Common myeloid progenitor, CD34-positive (primary cell): ENCODE measurements around the gene CANT1.

Experiments
- CTCF ChIA-PET: fragments of 350-600 bp; sonication (Branson Sonifier 250); formaldehyde crosslinking; loops from one replicate; lab custom pipeline; 2021; ENCODE audit warnings: antibody characterized with exemption; lab: Charles Lee
- POLR2A ChIA-PET: fragments of 350-600 bp; sonication (Branson Sonifier 250); formaldehyde crosslinking; loops from one replicate; lab custom pipeline; 2021; ENCODE audit warnings: antibody characterized with exemption; lab: Charles Lee
- DNase-seq, 3 donors: peaks; one replicate each; pipeline versions ENCODE4 v3.0.0 to v3.0.0-alpha.2; 2013
- H3K27ac ChIP-seq, 2 experiments: 1 replicate in 1 of 2; 2 replicates in 1 of 2; pipeline ENCODE4 v1.7.0; 2013; ENCODE audit warnings: inconsistent platforms in 2 of 2, low read length in 2 of 2, mild to moderate bottlenecking in 2 of 2, low read depth in 1 of 2, moderate library complexity in 1 of 2; ENCODE audit not compliant: severe bottlenecking in 2 of 2, insufficient read depth in 1 of 2, poor library complexity in 1 of 2
- H3K27me3 ChIP-seq, 5 experiments: replicated peaks in 2 of 5; 1 replicate in 3 of 5; 2 replicates in 2 of 5; pipeline versions ENCODE4 v1.6.1 to v1.7.0; 2013; ENCODE audit warnings: low read length in 4 of 5, mild to moderate bottlenecking in 2 of 5, moderate library complexity in 2 of 5, inconsistent platforms in 1 of 5; ENCODE audit not compliant: insufficient read depth in 5 of 5, control insufficient read depth in 4 of 5
- H3K36me3 ChIP-seq, 4 experiments: 1 replicate in 2 of 4; 2 replicates in 2 of 4; pipeline versions ENCODE4 v1.6.1 to v1.7.0; 2013; ENCODE audit warnings: low read length in 3 of 4, control low read depth in 1 of 4, mild to moderate bottlenecking in 1 of 4; ENCODE audit not compliant: control insufficient read depth in 4 of 4, insufficient read depth in 4 of 4
- H3K4me1 ChIP-seq, 4 experiments: 1 replicate in 3 of 4; 2 replicates in 1 of 4; pipeline versions ENCODE4 v1.6.1 to v1.7.1; 2013; ENCODE audit warnings: low read length in 3 of 4, mild to moderate bottlenecking in 3 of 4, control low read depth in 1 of 4, inconsistent platforms in 1 of 4, moderate library complexity in 1 of 4; ENCODE audit not compliant: control insufficient read depth in 4 of 4, insufficient read depth in 4 of 4; ENCODE audit errors: control extremely low read depth in 1 of 4
- H3K4me3 ChIP-seq, 7 experiments: 1 replicate in 4 of 7; 2 replicates in 3 of 7; pipeline versions ENCODE4 v1.5.1 to v1.7.0; 2013; ENCODE audit warnings: mild to moderate bottlenecking in 7 of 7, low read length in 6 of 7, moderate library complexity in 6 of 7, inconsistent platforms in 2 of 7, low read depth in 2 of 7, control low read depth in 1 of 7; ENCODE audit not compliant: insufficient read depth in 4 of 7, control insufficient read depth in 1 of 7; ENCODE audit errors: extremely low read depth in 1 of 7
- H3K9me3 ChIP-seq, 5 experiments: 1 replicate in 4 of 5; 2 replicates in 1 of 5; pipeline versions ENCODE4 v1.6.1 to v1.7.1; 2013; ENCODE audit warnings: low read length in 4 of 5, mild to moderate bottlenecking in 2 of 5, inconsistent platforms in 1 of 5, low read depth in 1 of 5, moderate library complexity in 1 of 5; ENCODE audit not compliant: control insufficient read depth in 4 of 5, insufficient read depth in 2 of 5; ENCODE audit errors: control extremely low read depth in 1 of 5
- WGBS: methylation state at CpG from one replicate; pipeline ENCODE4 v1.1.5; 2013; ENCODE audit not compliant: insufficient coverage; 5-methylcytosine and 5-hydroxymethylcytosine counted together

CANT1 gene

GRCh38 chr17:78993981-78994671 lies 15.4 kb downstream of the CANT1 start:
- peaks cover 0 to 2% (median 0%) of the 10 kb centered on the region in 4 experiments for H3K4me1 ChIP-seq
- CTCF ChIA-PET, result interaction anchor here (0.9 to 1.7 kb wide), 8 partner anchors 9 to 93 kb away, joined by 3 to 4 read pairs (median 4); no protein-coding TSS in a partner anchor
- peaks cover 5 to 88% (median 69%) of the 10 kb centered on the region in 4 experiments for H3K36me3 ChIP-seq
- H3K27me3 ChIP-seq, result no peaks in the 10 kb centered on the region
- no peaks in the 10 kb centered on the region for H3K9me3 ChIP-seq
- WGBS, result 94% methylated on average over 18 of the region's 22 CpGs
- no peak for DNase-seq
- POLR2A ChIA-PET, result no interaction called here
- no peak overlapping the region for H3K4me3 ChIP-seq
- H3K27ac ChIP-seq, result no peak overlapping the region

DNA sequence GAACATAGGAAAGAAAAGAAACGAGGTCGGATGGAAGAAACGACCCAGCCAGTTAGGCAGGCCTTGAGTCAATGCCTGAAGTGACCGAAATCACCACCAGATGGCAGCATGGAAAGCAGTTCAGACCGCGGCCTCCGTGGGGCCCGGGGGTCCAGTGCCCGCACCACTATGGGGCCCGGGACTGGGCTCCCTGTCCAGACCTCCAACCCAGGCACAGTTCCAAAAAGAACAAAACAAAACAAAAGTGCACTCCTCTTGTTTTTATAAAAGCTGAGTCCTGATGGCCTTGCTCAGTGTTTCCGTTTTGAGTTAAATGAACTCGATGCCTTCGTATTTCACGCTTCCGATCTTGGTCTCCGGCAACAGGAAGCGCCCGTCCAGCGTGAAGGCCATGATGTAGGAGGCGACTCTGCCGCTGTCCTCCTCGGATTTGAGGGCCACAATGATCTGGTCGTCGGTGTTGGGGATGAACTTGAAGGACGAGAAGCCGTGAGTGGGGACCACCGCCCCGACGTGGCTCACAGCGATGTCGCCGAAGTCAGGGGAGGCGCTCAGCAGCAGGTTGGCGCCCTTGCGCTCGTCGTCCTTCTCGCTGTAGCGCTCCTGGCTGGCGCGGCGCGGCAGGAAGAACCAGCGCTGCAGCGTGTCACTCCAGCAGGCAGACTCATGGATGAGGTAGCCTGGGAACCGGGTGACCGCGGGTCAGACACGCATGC lies 16.2 kb downstream of the CANT1 start:
- H3K9me3 ChIP-seq, result no peaks in the 10 kb centered on the region
- DNase-seq, result peak; percentile 48 to 70 (median 62)
- CTCF ChIA-PET, result interaction anchor here (1.2 to 1.5 kb wide), 3 partner anchors 9 to 41 kb away, joined by 4 to 6 read pairs (median 4); no protein-coding TSS in a partner anchor

GRCh38 chr17:78992542-78993212 lies 16.9 kb downstream of the CANT1 start:
- peak in 1 of 3 donors; percentile 30 for DNase-seq
- H3K27ac ChIP-seq, result no peak overlapping the region
- no peaks in the 10 kb centered on the region for H3K27me3 ChIP-seq
- H3K36me3 ChIP-seq, result peaks cover 5 to 74% (median 60%) of the 10 kb centered on the region in 4 experiments
- no peaks in the 10 kb centered on the region for H3K9me3 ChIP-seq
- WGBS, result 93% methylated on average over 11 of the region's 12 CpGs
- peaks cover under 1 to 13% (median 9%) of the 10 kb centered on the region in 4 experiments for H3K4me1 ChIP-seq
- POLR2A ChIA-PET, result no interaction called here
- CTCF ChIA-PET, result interaction anchor here (1.2 to 1.5 kb wide), 3 partner anchors 8 to 40 kb away, joined by 4 to 6 read pairs (median 4); no protein-coding TSS in a partner anchor
- no peak overlapping the region for H3K4me3 ChIP-seq

More for the DNA sequence above, 16.2 kb downstream of the CANT1 start:
- Histone ChIP-seq H3K4me3 (no peak overlapping the region), H3K4me1 (peaks cover 0 to 6% (median 2%) of the 10 kb centered on the region in 4 experiments), H3K27me3 (no peaks in the 10 kb centered on the region), H3K27ac (no peak overlapping the region), H3K36me3 (peaks cover 5 to 81% (median 65%) of the 10 kb centered on the region in 4 experiments)
- 81% methylated on average over 46 of the region's 49 CpGs for WGBS
- POLR2A ChIA-PET, result no interaction called here

DNA sequence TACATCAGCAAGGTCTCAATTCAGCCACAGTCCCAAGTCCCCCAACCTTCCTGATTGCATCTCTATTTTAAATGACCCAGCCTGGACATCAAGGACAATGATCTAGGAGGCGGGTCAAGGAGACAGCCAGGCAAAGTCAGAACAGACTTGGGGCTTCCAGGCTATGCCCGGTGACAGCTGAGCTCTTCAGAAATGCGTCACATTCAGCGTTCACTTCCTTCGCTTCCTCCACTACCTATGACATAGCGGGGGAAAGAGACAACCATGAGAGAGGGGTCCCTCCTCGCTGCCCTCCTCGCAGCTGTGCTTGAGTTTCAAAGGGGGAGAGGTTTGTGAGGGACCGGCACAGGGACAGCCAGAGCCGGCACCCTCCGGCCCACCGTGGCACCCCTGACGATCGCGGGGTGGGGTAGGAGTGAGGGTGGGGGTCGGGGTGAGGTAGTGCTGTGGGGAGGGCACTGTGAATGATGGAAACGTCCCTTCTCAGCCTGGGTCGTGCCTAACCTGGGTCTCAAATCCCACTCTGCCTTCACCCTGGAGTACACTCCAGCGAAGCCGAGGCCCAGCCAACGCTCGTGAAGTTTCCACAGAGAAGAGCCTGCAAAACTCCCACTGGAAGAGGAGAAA lies 17.5 kb downstream of the CANT1 start:
- ChIA-PET CTCF (interaction anchor here (0.9 to 1.2 kb wide), 3 partner anchors 22 to 37 kb away, joined by 3 to 4 read pairs (median 3); no protein-coding TSS in a partner anchor), POLR2A (no interaction called here)
- H3K4me1 ChIP-seq, result peaks cover 5 to 20% (median 15%) of the 10 kb centered on the region in 4 experiments
- no peak overlapping the region for H3K27ac ChIP-seq
- WGBS, result 94% methylated on average over 9 of the region's 22 CpGs
- H3K27me3 ChIP-seq, result no peaks in the 10 kb centered on the region
- peaks cover 5 to 68% (median 54%) of the 10 kb centered on the region in 4 experiments for H3K36me3 ChIP-seq
- H3K9me3 ChIP-seq, result no peaks in the 10 kb centered on the region
- no peak for DNase-seq
- no peak overlapping the region for H3K4me3 ChIP-seq

DNA sequence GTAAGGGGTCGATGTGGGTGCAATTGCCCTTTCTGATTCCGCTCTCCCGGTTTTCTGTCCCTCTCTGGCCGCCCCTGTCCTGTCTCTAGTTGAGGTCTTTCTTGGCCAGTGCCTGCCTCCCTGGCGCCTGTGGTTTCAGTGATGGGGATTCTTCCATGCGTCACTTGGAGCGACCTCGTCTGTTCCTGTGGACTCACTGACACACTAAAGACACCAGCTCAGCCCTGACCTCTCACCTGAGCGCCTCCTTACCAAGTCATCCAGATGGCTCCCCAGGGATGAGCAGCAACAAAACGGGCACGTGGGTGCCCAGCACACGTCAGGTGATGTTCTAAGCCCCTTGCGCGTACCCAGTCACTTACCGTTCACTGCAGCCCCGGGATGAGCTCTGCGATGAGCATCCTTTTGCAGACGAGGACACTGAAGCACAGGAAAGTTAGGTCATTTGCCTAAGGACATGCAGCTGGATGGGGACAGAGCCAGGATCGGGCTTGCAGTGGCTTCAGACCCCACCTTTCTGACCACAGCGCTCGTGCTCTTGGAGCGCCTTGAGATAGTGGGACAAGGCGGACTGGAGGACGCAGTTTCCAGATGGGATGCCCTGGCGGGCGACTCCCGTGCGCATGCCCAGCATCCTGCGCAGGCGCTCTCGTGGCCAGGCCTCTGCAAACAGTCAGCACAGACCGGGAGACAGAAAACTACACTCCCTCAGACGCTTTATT lies 18.4 kb downstream of the CANT1 start:
- Histone ChIP-seq H3K27me3 (no peaks in the 10 kb centered on the region), H3K36me3 (peaks cover 3 to 60% (median 46%) of the 10 kb centered on the region in 4 experiments), H3K4me3 (no peak overlapping the region), H3K4me1 (peaks cover 13 to 28% (median 24%) of the 10 kb centered on the region in 4 experiments), H3K9me3 (no peaks in the 10 kb centered on the region), H3K27ac (no peak overlapping the region)
- WGBS, result 97% methylated on average over 29 of the region's 33 CpGs
- POLR2A ChIA-PET, result no interaction called here
- CTCF ChIA-PET, result interaction anchor here (0.9 to 1.2 kb wide), 3 partner anchors 22 to 38 kb away, joined by 3 to 4 read pairs (median 3); no protein-coding TSS in a partner anchor
- DNase-seq, result no peak

DNA sequence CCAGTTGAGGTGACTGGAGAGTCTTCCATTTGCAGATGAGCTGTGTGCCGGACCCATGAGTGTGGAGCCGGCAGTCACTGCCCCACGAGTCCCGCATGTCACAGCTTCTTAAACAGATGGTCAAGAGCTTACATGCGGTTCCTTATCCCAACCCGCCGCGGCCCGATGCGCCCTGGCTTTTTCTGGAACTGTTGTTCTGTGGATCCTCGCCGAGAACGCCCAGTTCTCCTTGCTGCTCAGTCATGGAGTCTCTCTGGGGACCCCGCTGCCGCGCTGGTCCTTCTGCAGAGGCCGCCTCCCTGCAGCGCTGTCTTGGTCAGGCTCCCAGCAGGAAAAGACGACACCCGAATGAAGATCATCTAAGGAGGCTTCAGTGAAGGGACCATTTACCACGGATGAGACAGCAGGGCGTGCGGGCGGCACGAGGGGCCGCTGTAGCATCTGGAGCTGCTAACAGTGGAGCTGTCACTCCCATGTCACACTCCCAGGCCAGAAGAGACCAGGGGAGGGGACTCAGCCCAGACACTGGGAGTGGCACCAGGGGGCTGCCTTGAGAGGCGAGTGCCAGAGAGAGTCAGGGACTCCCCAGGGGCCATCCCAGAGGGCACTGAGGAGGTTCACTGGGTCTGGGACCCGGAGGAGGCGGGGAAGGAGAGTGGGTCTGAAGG lies 19.1 kb downstream of the CANT1 start:
- ChIA-PET CTCF (interaction anchor here (1.2 to 1.4 kb wide), 2 partner anchors 38 to 50 kb away, joined by 4 read pairs; no protein-coding TSS in a partner anchor), POLR2A (no interaction called here)
- 96% methylated on average over 29 of the region's 29 CpGs for WGBS
- Histone ChIP-seq H3K36me3 (peaks cover 3 to 53% (median 39%) of the 10 kb centered on the region in 4 experiments), H3K4me3 (no peak overlapping the region), H3K27ac (no peak overlapping the region), H3K4me1 (peaks cover 15 to 34% (median 29%) of the 10 kb centered on the region in 4 experiments), H3K27me3 (no peaks in the 10 kb centered on the region), H3K9me3 (no peaks in the 10 kb centered on the region)
- no peak for DNase-seq
